Breast epithelium (tissue), 4 donors: ENCODE results near the gene SLC22A23. TPM values are rescaled to one million over a fixed set of nuclear protein-coding genes. Genes with fewer than 3 reads are reported as not detected.

Source experiments
- DNase-seq, 2 donors: peaks; one replicate each; pipeline ENCODE4 v3.0.0-alpha.2; 2019; ENCODE audit warnings: low spot score in 2 of 2
- H3K27ac ChIP-seq, 2 donors: fragments of 200-600 bp; sonication (generic) in 1 of 2; one replicate each; pipeline ENCODE4 v1.5.1; 2016 to 2019; ENCODE audit warnings: mild to moderate bottlenecking in 1 of 2
- H3K27me3 ChIP-seq, 2 donors: fragments of 200-600 bp; sonication (generic) in 1 of 2; one replicate each; pipeline versions ENCODE4 v1.5.1 to v1.6.0; 2017 to 2019; ENCODE audit warnings: control low read depth in 1 of 2, mild to moderate bottlenecking in 1 of 2
- H3K36me3 ChIP-seq: fragments of 200-600 bp; one replicate; pipeline ENCODE4 v1.5.1; 2019
- H3K4me1 ChIP-seq, 2 donors: fragments of 200-600 bp; sonication (generic); one replicate each; pipeline ENCODE4 v1.5.1; 2016 to 2019; ENCODE audit warnings: control low read depth in 1 of 2
- H3K4me3 ChIP-seq, 3 donors: fragments of 200-600 bp; sonication (generic); 1 replicate in 2 of 3; 2 replicates in 1 of 3; pipeline ENCODE4 v1.5.1; 2016 to 2019; ENCODE audit warnings: mild to moderate bottlenecking in 3 of 3, moderate library complexity in 2 of 3
- H3K9me3 ChIP-seq, 2 donors: fragments of 200-600 bp; sonication (generic) in 1 of 2; one replicate each; pipeline ENCODE4 v1.5.1; 2016 to 2019; ENCODE audit warnings: control low read depth in 1 of 2
- POLR2A ChIP-seq: fragments of 450-650 bp; IDR thresholded peaks from one replicate; pipeline ENCODE4 v1.6.1; 2016; ENCODE audit warnings: antibody characterized with exemption, mild to moderate bottlenecking, moderate library complexity
- POLR2AphosphoS5 ChIP-seq, 3 donors: sonication (generic); formaldehyde crosslinking; IDR thresholded peaks; one replicate each; pipeline ENCODE4 v1.6.1; 2017; ENCODE audit warnings: antibody characterized with exemption in 3 of 3
- intact Hi-C: fragments of 100-400 bp; cut with DNase I; formaldehyde crosslinking; loops from one replicate; pipeline ENCODE4 v1.15.1; 2023; ENCODE audit warnings: low total_unique reads
- total RNA-seq, 3 donors: library from RNA; depleted of rRNA; stranded (reverse); fragments of >200 nt; gene quantifications; one replicate each; pipeline ENCODE4 v1.1.0, GENCODE V29; 2016
- TF ChIP-seq, protein P1 (sequence below), 3 donors: fragments of 450-650 bp; IDR thresholded peaks; one replicate each; pipeline ENCODE4 v1.5.1; 2016 to 2017; ENCODE audit warnings: antibody characterized with exemption in 3 of 3, mild to moderate bottlenecking in 3 of 3, moderate library complexity in 3 of 3

Gene SLC22A23
- total RNA-seq, 3 donors from 2014 or later: 10.9 to 26.3 (median 22.9) TPM

- TF ChIP-seq POLR2A: no peak
- peak in 2 of 3 donors; percentile 35 to 62 for TF ChIP-seq POLR2AphosphoS5 (IDR thresholded peaks at IDR 0.05)
- Histone ChIP-seq H3K36me3 (no peaks in the 10 kb centered on the region), H3K4me3 (no peak overlapping the region), H3K27me3 (no peaks in the 10 kb centered on the region), H3K4me1 (peaks cover 0 to 2% of the 10 kb centered on the region in 2 donors), H3K9me3 (no peaks in the 10 kb centered on the region), H3K27ac (peak overlapping the region; percentile 84 to 91)
- peak; percentile 90 to 96 for DNase-seq
- intact Hi-C loops: no loop called here
Measured at GRCh38 chr6:3363296-3364025, 93.4 kb downstream of the SLC22A23 start.

GRCh38 chr6:3361312-3362037 lies 95.4 kb downstream of the SLC22A23 start:
- H3K36me3 ChIP-seq: no peaks in the 10 kb centered on the region
- TF ChIP-seq POLR2AphosphoS5 (IDR thresholded peaks at IDR 0.05) (no peak), POLR2A (no peak)
- TF ChIP-seq, protein P1, sequence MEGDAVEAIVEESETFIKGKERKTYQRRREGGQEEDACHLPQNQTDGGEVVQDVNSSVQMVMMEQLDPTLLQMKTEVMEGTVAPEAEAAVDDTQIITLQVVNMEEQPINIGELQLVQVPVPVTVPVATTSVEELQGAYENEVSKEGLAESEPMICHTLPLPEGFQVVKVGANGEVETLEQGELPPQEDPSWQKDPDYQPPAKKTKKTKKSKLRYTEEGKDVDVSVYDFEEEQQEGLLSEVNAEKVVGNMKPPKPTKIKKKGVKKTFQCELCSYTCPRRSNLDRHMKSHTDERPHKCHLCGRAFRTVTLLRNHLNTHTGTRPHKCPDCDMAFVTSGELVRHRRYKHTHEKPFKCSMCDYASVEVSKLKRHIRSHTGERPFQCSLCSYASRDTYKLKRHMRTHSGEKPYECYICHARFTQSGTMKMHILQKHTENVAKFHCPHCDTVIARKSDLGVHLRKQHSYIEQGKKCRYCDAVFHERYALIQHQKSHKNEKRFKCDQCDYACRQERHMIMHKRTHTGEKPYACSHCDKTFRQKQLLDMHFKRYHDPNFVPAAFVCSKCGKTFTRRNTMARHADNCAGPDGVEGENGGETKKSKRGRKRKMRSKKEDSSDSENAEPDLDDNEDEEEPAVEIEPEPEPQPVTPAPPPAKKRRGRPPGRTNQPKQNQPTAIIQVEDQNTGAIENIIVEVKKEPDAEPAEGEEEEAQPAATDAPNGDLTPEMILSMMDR (IDR thresholded peaks at IDR 0.05): no peak

GRCh38 chr6:3360727-3361045 lies 96.2 kb downstream of the SLC22A23 start:
- Histone ChIP-seq H3K9me3 (no peaks in the 10 kb centered on the region), H3K4me1 (peaks cover 0 to 2% of the 10 kb centered on the region in 2 donors), H3K27ac (no peak overlapping the region), H3K36me3 (no peaks in the 10 kb centered on the region), H3K4me3 (no peak overlapping the region), H3K27me3 (no peaks in the 10 kb centered on the region)
- TF ChIP-seq, protein P1 (IDR thresholded peaks at IDR 0.05): no peak
- TF ChIP-seq POLR2AphosphoS5 (IDR thresholded peaks at IDR 0.05): no peak
- no peak for TF ChIP-seq POLR2A
- DNase-seq: no peak
- intact Hi-C loops: no loop called here

More at GRCh38 chr6:3361312-3362037, 95.4 kb downstream of the SLC22A23 start:
- Histone ChIP-seq H3K27ac (no peak overlapping the region), H3K4me1 (peaks cover 0 to 2% of the 10 kb centered on the region in 2 donors), H3K4me3 (no peak overlapping the region), H3K27me3 (no peaks in the 10 kb centered on the region), H3K9me3 (no peaks in the 10 kb centered on the region)
- DNase-seq: no peak
- intact Hi-C loops: no loop called here

GRCh38 chr6:3359973-3360726 lies 96.7 kb downstream of the SLC22A23 start:
- Histone ChIP-seq H3K9me3 (no peaks in the 10 kb centered on the region), H3K27ac (peak overlapping the region in 1 of 2 donors; percentile 40), H3K36me3 (no peaks in the 10 kb centered on the region), H3K4me1 (peaks cover 2% of the 10 kb centered on the region in 2 donors), H3K27me3 (no peaks in the 10 kb centered on the region), H3K4me3 (no peak overlapping the region)
- no peak for DNase-seq
- TF ChIP-seq POLR2A: no peak
- TF ChIP-seq, protein P1 (IDR thresholded peaks at IDR 0.05): no peak
- TF ChIP-seq POLR2AphosphoS5 (IDR thresholded peaks at IDR 0.05): no peak
- intact Hi-C loops: no loop called here

DNA sequence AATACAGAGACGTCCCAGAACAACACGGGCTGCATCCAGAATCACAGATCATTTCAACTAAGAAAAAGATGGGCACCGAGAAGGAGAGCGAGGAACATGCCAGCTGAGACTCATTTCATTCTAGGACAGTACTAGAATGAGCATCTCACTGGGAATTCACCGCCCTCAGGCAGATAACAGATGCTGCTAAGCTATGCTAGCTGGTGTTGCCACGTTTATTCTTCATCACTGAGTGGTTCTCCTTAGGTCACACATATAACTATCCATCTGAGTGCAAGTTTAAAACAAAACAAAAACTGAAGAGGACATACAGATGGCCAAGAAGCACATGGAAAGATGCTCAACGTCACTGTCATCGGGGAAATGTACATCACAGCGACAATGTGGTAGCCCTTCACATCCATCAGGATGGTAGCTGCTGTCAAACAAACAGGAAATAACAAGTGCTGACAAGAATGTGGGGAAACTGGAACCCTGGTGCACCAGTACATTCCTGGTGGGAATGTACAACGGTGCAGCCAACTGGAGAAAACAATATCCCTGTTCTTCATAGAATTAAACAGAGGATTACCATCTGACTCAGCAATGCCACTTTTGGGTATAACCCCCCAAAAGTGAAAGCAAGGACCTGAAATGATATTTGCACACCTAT lies 97.6 kb downstream of the SLC22A23 start:
- no peak for DNase-seq
- Histone ChIP-seq H3K27ac (peak overlapping the region; percentile 33 to 40), H3K27me3 (no peaks in the 10 kb centered on the region), H3K36me3 (no peaks in the 10 kb centered on the region), H3K9me3 (no peaks in the 10 kb centered on the region), H3K4me3 (no peak overlapping the region), H3K4me1 (peaks cover 2 to 8% of the 10 kb centered on the region in 2 donors)
- TF ChIP-seq POLR2AphosphoS5 (IDR thresholded peaks at IDR 0.05) (no peak), POLR2A (no peak)
- TF ChIP-seq, protein P1 (IDR thresholded peaks at IDR 0.05): no peak
- intact Hi-C loops: no loop called here
